HG03039 (cell line): ENCODE results near the gene TTLL6.
"Not testable (repeated sequence)": the region's sequence is repeated elsewhere in the genome, so short reads cannot be mapped to it uniquely, and the experiment has no call there.

Experiments used
- ATAC-seq: cut with Tn5 transposase; IDR thresholded peaks from one replicate; pipeline ENCODE4 v1.9.1; 2021; ENCODE audit warnings: mild to moderate bottlenecking, moderate library complexity; ENCODE audit not compliant: unreplicated experiment

TTLL6 gene

GRCh38 chr17:48724251-48725003 is 92.6 kb downstream of the TTLL6 start:
- no peak for ATAC-seq

DNA sequence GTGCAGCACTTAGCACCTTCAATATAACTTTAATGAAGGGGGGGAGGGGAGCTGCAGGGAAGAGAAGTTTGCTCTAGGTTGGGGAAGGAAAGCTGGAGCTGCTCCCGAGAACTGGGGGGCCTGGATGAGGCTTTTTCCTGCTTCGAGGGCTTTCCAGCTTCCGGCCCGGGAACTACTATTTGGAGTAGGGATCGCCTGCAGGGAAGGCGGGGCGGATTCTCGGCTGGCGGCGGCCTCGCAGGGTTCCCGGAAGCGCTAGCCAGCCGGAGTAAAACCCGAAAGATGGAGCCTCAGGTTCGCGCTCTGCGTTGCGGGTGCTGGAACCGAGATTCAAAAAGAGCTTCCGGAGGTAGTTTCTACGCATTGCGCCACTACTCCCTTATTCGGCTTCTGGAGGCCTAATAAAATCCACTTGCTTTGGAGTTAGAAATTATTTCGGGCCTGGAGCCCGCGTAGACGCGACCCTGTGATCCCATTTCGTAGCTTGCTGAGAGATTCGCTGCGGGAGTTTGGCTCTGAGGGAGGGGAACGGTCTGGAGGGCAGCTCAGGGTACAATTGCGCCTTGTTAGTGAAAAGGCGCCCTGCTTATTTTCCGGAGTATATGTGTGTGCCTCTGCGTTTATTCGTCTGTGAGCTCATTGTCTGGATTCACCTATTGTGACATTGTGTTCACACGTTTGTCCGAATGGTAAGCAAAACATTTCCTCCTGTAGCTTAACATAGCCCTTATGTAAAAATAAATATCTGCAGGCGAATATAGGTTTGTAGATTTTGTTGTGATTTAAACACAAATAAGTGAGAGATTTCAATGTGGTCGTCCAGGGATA is 93.4 kb downstream of the TTLL6 start:
- ATAC-seq, result no peak

GRCh38 chr17:48722915-48723422 is 94.1 kb downstream of the TTLL6 start, which contains the start of gene PRAC2:
Gene PRAC2, plus strand, starts transcription at chr17:48723185. Its CDS starts 1,226 bp downstream, at chr17:48724411.
- no peak for ATAC-seq

DNA sequence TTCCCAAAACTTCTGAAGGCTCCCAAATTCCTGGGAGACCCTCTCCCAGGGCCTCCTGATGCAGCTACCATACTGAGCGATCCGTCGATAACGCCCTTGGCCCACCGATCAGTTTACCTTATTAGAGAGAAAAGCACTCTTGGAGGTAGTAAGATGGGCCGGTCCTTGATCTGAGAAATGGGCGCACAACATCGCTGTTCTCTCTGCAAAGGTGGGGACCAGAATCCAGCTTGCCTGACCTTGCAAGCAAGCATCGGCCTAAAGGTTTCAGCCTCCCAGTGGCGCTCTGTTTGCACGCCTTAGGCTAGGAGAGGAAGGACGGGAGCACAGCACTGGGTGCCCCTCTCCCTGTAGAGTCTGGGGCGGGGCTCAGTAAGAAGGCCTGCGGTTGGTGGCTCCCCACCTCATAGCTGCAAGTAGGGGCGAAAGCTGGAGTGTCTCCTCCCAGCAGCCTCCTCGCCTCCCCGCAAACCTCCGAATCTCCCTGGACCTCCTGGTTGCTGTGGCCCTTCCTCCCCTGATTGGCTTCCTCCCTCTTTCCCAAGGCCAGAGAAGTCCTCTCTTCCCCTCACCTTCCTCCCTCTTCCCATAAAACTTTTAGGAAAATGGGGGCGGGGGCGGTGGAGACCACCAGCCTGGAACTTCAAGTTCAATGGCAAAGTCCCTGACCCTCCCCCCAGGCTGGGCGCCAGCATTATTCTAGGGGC is 94.7 kb downstream of the TTLL6 start, which contains the start of gene PRAC1:
Gene PRAC1, minus strand, starts transcription at position 318 of the 707 bp plus-strand sequence. Its CDS starts 126 bp downstream, at position 192.
- no peak for ATAC-seq

DNA sequence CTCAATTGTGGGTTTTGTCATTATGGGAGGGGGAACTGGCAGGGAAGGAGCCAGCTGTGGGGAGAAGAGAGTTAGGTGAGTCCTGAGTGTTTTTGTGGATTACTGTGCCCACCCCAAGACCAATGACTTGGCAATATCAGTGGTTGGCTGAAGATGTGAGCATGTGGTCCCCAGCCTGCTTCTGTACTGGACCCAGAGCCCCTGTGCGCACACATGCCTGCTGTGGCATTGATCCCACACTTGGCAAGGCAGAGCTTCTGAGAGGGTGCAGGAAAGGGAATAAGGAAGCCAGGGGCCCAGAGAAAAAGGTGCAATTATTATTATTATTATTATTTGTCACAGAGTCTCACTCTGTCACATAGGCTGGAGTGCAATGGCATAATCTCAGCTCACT is 96.0 kb downstream of the TTLL6 start:
- no peak for ATAC-seq

- no peak for ATAC-seq
Measured at GRCh38 chr17:48720266-48721008, 96.6 kb downstream of the TTLL6 start.

- no peak for ATAC-seq
Measured at GRCh38 chr17:48719642-48720265, 97.3 kb downstream of the TTLL6 start.

DNA sequence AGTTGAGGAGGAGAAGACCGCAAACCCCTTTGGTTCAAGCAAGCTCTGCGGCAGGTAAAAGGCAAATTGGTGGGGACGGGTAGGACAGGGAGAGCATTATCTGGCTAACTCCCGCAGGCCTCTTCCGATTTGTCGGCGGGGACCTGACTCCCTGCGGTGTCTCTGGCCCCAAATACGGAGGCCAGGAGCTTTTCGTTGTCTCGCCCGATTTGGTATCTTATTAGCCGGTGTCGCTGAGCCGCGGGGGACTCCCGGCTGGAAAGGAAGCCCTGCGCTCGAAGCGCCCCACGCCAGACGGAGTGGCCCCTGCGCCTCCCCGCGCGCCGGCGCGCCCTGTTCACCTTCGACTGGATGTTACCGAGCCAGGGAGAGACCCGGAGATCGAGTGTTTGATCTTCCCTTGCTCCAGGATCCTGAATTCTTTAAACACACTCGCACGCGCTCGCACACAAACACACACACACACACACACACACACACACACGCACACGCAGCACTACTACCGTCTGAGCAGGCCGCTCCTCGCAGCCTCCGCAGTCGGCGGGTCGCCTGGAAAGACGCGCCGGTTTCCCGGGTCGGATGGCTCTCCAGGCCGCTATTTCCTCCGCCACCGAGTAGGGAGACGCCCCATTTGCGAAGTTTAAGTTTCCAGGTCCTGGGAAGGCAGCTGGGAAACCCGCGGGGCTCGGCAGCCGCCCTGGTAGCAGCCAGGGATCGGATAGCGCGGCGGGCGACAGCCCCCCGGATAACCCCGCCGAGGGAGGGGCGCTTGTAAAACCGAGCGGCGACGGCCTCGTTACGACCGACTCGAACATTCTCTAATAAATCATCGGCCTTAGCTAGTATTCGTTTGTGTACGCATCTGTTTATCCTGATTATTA is 98.0 kb downstream of the TTLL6 start:
- ATAC-seq, result no peak

GRCh38 chr17:48718227-48718760 is 98.7 kb downstream of the TTLL6 start:
- ATAC-seq, result no peak

DNA sequence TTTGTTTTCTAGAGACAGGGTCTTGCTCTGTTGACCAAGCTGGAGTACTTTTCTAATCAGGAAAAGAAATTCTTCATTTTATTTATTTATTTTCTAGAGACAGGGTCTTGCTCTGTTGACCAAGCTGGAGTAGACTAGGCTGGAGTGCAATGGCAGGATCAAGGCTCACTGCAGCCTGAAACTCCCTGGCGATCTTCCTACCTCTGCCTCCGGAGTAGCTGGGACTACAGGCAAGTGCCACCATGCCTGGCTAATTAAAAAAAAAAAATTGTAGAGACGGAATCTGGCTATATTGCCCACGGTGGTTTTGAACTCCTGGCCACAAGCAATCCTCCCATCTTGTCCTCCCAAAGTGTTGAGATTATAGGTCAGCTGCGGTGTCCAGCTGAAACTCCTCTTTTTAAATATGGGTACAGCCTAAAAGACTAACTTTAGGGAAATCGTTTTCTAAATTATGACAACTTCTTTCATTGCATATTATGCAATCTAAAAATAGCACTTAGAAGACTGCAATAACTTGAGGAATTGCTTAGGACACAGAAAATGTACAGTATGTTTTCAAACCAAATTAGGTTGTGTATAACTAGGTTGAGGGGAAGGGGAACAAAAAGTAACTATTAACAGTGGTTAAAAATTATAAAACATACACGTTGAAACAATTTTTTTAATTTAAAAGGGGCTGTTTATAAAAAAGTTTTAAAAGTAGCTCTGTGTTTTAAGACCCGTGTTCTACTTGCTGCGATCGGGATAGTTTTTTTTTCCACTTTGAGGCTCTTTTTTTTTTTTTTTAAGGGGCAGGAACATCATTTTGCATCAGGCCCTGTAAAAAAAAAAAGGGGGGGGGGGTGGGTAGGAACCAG is 99.4 kb downstream of the TTLL6 start:
- ATAC-seq, result no peak

DNA sequence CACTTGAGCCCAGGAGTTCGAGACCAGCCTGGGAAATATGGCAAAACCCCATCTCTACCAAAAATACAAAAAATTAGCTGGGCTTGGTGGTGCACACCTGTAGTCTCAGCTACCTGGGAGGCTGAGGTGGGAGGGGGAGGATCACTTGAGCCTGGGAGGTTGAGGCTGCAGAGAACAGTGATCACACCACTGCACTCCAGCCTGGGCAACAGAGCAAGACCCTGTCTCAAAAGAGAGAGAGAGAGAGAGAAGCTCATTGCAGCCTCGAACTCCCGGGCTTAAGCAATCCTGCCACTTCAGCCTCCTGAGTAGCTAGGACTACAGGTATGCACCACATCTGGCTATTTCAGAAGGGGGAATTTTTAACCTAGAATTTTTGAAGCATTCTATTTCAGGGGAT is 100.5 kb downstream of the TTLL6 start:
- not testable (repeated sequence) for ATAC-seq

GRCh38 chr17:48715496-48716399 is 101.3 kb downstream of the TTLL6 start:
- no peak for ATAC-seq
